HK-2 (cell line): Measurements from ENCODE around the gene AGPAT3.
"Not testable (repeated sequence)": the region's sequence is repeated elsewhere in the genome, so short reads cannot be mapped to it uniquely, and the experiment has no call there.

Source experiments
- DNase-seq: peaks from one replicate; pipeline ENCODE4 v3.0.0-alpha.2; 2018; ENCODE audit not compliant: unreplicated experiment

The AGPAT3 gene

DNA sequence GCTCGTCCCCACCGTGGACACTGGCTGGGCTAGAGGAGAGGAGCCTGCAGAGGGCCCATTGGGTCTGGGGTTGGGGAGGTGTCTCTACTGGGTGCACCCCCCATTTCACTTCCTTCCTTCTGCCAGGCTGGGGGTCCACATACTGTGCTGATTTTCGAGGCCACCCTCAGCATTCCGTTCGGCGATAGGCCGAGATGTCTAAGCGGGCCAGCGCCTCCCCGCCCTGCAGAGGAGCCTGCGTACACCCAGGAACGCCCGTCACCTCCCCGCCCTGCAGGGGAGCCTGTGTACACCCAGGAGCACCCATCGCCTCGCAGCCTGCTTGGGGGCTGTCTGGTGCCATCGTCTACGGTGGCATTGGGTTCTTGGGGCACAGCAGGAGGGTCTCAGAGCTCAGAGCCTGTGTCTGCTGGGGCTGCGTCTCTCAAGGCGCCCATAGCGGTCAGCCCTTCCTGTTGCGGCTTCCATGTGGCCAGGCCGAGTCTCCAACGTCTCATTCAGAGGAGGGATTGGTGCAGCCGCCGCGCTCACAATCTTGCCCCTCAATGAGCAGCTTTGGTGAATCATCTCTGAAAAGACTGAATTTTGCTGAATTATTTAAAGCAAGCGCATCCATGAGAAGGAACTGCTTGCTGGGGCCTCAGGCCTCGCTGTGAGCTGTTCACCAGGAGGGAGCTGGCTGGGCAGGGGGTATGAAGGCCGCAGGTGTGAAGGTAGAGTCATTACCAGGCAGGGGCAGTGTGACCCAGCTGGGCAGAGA is 30.7 kb upstream of the AGPAT3 start:
- no peak for DNase-seq

DNA sequence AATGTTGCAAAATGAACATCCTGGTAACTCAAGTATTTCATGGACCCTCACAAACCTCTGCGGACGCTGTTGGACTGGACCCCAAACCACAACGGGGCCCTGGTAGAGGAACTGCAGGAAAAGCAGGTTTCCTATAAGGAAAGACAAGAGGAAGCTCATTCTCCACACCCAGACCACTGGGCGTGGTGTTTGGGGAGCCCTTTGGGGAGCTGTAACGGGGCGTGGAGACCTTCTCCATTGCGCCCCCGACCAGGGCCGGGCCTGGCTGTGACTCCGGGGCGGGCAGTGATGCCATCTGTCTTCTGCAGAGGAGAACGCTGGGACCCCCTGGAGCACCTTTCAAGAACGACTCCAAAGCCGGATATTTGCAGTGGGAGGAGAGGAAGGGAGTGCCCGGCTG is 30.0 kb upstream of the AGPAT3 start:
- no peak for DNase-seq

DNA sequence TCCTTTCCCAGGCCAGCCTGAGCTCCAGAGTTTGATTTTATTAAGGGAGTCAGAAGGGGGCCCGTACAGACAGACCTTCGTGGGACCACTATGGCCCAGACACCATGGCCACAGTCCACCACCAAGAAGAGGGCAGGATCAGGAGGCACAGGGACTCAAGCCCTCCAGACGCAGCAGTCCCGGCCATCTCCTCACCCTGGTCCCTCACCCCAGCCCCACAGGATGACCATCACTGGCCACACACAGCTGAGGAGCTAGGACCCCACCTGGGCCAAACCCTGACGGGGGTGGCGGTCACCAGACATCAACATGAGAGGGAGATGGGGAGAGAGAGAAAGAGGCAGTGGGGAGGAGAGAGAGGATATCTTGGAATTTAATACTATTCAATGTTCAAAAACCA is 29.2 kb upstream of the AGPAT3 start:
- DNase-seq: no peak

DNA sequence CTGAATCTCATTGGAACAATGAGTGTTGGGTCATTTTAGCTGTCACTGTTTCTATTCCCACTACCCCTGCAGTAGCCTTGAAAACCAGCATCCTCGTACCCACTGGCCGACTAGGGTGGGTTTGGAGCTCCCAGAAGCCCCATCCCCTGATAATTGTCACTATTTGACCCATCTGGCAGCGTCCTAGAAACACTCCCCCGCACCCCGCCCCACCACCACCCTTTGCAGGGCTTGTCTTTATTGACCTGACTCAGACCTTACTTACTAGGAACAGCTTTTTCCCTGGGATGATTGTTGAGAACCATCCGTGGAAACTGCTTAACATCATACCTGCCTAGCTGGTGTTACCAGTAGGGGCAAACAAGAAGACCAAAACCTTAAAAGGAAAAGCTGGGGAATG is 28.4 kb upstream of the AGPAT3 start:
- no peak for DNase-seq

DNA sequence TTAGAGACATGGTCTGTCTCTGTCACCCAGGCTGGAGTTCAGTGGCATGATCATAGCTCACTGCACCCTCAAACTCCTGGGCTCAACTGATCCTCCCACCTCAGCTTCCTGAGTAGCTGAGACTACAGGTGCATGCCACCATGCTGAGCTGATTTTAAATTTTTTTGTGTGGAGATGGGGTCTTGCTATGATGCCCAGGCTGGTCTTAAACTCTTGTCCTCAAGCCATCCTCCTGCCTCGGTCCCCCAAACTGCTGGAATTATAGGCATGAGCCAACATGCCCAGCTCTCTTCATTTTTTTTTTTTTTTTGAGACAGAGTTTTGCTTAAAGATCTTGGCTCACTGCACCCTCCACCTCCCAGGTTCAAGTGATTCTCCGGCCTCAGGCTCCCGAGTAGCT is 24.8 kb upstream of the AGPAT3 start:
- no peak for DNase-seq

DNA sequence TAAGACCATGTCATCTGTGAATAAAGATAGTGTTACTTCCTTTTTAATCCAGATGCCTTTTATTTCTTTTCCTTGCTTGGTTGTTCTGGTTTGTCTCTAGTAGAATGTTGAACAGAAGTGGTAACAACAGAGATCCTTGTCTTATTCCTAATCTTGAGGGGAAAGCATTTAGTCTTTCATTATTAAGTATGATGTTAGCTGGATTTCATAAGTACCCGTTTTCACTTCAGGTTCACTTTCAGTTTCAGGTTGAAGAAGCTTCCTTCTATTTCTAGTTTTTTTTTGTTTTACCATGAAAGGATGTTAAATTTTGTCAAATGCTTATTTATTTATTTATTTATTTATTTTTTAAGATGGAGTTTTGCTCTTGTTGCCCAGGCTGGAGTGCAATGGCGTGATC is 22.3 kb upstream of the AGPAT3 start:
- no peak for DNase-seq

DNA sequence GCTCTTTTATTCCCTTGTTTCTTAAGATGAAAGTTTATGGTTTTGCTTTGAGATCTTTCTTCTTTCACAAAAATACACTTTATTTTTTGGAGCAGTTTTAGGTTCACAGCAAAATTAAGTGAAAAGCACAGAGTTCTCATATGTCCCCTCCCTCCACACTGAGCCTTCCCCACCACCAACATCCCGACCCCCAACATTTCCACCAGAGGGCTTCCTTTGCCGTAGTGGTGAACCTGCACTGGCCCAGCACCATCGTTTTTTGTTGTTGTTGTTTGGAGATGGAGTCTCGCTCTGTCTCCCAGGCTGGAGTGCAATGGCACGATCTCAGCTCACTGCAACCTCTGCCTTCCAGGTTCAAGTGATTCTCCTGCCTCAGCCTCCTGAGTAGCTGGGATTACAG is 20.1 kb upstream of the AGPAT3 start:
- DNase-seq: not testable (repeated sequence)

DNA sequence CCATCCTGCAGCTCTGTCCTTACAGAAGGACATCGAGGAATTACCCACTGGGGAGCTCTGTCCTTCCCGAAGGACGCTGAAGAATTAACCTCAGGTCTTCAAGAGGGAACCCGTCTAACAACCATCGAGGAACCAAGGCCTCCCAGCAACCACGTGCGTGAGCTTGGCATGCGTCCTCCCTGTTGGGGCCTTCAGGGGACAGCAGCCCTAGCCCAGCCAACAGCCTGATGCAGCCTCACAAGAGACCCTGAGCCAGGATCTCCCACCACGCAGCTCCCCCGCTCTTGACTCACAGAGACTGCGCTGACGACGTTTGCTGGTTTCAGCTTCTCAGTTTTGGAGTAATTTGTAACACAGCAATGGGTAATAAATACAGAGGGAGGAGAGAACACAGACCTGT is 19.6 kb upstream of the AGPAT3 start:
- DNase-seq: no peak

DNA sequence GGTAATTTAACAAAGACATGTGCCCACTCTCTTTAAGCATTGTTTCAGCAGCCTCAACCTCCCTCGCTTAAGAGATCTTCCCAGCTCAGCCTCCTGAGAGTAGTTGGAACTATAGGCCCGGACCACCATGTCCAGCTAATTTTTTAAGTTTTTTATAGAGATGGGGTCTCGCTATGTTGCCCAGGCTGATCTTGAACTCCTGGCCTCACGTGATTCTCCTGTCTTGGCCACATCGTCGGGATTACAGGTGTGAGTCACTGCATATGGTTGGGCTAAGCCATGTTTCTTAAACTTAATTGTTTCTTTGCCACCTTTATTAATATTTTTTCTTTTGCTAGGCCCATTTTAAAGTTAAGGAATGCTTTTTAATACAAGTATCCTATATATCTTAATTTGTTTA is 18.6 kb upstream of the AGPAT3 start:
- no peak for DNase-seq

DNA sequence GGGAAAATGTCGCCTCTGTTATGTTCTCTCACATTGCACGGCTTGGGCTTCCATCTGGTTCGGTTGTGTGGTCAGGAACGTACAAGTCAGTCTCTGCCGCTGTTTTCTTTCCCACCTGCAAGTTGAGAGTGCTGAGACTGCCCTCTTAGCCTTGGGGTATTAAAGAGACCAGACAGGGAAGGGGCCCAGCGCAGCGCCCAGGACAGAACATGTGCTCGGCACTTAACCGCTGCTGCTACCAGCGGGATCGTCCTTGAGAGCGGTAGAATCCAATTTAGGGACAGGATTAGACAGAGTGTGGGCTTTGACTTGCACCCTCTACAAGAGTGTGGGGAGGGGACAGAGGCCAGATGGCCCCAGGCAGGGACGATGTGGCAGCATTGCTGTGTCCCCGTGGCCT is 17.7 kb upstream of the AGPAT3 start:
- DNase-seq: no peak

DNA sequence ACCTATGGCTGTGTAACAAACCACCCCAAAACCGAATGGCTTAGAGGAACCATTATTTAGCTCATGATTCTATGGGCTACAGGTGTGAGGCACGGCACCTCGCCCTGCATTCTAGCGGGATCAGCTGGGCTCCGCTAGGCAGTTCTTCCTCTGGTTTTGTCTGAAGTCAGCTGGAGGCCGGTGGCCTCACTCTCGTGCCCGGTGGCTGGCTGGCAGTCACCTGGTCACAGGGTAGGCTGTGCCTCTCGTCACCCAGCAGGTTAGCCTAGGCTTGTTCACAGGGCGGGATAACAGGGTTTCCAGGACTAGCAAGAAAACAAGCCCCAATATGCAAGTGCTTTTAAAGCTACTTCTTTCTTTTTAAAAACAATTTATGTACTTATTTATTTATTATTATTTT is 16.3 kb upstream of the AGPAT3 start:
- no peak for DNase-seq

DNA sequence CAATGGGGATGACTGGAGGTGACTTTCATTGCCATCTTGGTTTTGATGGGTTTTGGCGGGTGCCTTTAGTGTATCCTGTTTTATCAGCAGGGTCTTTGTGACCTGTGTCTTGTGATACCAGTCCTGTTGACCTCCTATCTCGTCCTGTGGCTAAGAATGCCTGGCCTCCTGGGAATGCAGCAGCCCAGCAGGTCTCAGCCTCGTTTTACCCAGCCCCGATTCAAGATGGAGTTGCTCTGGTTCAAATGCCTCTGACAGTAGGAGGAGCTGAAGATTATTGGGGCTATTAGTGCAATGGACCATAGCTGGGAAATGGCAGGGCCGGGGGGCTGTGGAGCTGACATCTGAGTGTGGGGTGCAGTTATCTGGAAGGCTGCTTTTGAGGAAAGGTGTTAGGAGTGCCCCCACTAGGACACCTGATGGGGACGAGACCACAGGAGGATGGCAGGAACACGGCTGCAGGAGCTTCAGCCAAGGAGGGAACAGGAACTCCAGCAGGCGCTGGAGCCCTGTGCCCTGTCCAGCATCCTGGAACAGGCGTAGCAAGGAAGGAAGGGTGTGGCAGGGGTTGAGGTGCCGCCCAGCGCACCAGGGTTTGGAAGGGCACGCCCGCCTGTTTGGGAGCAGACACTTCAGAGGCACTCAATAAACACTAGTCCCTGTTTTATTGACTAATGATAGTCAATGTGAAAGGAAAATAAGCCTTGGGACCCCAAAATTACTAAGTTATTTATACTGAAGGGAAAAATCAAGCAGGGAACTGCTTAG is 15.3 kb upstream of the AGPAT3 start:
- no peak for DNase-seq

DNA sequence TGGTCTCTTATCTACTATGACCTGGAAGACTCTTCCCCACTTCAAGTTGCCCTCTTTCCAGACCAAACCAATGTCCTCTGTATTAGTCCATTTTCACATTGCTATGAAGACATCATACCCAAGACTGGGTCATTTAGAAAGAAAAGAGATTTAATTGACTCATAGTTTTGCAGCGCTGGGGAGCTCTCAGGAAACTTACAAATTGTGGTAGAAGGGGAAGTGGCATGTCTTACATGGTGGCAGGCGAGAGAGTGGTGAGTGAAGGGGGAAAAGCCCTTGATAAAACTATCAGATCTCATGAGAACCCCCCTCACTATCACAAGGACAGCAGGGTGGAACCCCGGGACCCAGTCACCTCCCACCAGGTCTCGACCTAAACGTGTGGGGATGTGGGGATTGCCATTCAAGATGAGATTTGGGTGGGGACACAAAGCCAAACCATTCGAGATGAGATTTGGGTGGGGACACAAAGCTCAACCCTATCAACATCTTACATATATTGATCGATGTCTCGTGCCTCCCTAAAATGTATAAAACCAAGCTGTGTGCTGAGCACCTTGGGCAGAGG is 14.2 kb upstream of the AGPAT3 start:
- no peak for DNase-seq

DNA sequence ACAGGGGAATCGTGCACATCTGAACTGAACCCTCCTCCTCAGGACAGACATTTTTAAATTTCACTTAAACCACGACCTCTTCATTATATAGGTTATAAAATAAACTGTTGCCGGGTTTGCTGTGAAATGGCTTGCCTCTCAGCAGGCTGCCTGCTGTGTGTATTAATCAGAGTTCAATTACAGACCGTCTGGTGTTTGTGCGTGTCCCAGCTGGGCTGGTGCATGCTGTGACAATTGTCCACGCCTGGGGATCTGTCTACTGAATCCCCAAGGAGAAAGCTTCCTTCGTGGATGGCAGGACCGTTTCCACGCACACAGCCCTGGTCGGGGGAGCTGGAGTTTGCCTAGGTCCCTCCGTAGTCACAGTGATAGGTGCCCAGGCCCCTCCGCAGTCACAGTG is 13.4 kb upstream of the AGPAT3 start:
- no peak for DNase-seq

DNA sequence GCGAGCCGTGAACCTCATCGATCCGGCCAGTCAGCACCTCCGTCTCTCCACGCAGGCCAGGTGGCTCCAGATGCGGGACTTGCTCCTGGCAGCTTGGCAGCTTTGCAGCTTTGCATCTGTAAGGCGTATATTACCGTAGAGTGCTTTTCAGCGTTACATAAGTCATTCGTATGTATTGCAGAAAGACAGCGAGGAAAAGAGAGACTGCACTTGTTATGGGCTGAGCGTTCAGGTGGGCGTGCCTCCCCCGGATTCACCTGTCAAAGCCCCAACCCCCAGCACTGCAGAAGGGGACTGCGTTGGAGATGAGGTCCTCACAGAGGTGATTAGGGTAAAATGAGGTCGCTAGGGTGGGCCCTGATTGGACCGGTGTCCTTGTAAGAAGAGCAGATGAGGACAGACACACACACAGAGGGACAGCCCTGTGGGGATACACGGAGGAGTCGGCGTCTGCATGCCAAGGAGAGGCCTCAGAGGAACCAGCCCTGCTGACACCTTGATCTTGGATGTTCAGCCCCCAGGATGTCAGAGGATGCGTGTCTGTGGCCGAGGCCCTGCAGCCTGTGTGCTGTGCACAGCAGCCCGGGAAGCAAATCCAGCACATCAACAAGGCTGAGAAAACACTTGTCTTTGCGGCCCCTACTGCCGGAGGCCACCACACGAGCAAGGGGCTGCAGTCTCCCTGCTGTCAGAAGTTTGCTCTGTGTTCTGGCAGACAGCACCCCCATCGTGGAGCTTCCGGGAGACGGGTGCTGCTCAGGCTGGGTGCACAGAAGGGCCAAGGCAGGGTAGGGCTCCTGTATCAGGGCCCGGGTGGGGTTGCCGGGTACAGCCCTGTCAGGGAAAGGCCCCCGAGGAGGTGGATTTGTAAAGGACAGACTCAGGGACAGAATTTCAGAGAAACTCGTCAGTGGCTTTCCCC is 10.9 kb upstream of the AGPAT3 start:
- DNase-seq: no peak

DNA sequence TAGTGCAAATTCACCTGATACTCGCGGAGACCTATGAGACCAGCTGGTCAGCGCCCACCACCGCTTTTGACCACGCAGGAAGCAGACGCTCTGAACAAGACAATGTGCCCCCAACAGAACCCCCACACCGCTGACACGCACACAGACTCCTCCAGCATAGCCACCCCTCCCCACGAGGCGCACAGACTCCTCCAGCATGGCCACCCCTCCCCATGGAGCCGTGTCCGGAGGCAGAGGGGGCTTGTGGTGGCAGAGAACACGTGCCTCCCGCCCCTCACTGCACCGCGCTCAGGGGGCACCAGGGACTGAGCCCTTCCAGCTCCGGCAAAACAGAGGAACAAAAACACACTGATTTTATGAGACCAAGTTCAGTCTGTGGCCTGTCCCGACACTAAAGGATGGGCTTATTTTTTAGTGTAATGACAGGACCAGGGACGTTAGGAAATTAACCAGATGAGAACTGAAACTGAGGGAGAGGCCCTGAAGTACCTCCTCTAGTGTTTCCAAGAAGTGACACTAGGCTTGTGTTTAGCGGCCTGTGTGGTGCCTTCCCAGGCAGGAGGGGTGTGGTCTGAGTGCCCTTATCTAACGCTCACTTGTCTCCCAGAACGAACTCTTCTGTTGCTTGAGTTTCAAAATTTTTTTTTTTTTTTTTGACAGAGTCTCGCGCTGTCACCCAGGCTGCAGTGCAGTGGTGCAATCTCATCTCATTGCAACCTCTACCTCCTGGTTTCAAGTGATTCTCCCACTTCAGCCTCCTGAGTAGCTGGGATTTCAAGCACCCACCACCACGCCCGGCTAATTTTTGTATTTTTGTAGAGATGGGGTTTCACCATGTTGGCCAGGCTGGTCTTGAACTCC is 10.0 kb upstream of the AGPAT3 start:
- DNase-seq: no peak

DNA sequence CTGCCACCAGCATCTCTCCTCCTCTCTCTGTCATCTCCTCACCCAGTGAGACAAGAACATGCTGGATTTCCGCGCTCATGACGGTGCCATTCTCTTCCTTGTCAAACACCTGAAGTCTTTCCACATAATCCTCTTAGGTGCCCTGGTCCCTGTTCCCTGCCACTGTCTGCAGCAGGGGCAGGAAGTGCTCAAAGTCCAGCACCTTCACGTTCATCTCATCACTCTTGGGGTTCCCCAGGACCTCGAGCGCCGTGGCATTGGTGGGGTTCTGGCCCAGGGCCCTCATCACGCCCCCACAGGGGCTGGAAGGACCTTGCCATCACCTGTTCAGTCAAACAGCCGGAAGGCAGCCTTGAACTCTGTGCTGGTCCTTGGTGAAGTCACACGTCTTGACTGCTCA is 9.1 kb upstream of the AGPAT3 start:
- DNase-seq: no peak

DNA sequence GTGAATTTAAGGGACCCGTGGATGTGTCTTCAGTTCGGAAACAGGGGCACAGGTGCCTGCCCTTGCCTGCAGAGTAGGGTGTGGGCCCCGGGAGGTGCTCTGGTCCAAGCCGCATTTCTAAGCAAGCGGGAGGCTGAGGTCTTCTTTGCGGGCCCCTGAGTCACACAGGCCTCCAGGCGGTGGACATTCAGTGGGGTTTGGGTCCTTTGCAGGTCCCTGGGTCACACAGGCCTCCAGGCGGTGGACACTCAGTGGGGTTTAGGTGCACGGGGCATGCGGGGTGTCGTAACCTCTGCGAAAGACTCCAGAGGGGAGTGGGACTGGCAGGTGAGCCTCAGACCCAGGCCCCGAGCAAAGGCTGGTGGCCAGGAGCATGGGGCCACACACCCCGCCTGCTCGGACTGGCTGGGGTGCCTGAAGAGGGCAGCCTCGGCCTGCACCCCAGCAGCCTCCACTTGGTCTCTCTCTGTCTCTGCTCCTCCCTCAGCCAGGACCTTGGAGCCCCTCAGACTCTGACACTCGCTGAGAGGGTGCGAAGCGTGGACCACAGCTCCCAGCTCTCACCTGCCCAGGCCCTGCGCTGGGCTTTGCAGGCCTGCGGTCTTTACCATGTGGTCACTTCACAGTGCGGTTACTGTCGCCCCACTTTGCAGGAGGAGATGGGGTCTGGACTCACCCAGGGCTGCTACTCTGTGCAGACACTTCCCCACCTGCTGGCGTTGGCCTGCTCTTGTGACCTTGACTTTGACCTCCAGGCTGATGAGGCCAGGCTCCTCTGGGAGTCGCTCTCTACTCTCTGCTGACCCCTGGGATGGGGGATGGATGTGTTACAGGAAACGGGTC is 6.0 kb upstream of the AGPAT3 start:
- no peak for DNase-seq

DNA sequence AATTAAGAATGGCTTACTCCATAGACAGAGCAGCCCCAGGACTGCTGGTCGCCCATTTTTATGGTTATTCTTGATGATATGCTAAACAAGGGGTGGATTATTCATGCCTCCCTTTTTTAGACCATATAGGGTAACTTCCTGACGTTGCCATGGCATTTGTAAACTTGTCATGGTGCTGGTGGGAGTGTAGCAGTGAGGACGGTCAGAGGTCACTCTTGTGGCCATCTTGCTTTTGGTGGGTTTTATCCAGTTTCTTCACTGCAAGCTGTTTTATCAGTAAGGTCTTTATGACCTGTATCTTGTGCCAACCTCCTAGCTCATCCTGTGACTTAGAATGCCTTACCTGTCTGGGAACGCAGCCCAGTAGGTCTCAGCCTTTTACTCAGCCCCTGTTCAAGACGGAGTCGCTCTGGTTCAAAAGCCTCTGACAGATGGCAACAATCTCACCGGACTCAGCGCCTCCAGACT is 5.2 kb upstream of the AGPAT3 start:
- DNase-seq: no peak

DNA sequence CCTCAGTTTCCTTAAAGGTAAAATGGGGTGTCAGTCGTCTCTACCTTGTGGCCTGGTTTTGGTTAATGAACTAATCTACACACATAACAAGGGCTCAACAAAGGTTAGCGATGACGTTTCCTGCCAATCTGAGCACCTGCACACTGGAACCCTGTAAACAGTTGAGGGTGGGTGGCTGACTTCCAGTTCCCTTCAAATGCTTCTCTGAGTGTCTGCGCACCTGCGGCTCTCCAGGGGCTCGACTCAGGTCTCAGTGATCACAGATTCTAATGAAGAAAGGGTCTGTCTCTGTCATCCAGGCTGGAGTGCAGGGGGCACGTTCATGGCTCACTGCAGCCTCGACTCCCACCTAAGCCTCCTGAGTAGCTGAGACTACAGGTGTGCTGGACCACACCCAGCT is 3.3 kb upstream of the AGPAT3 start:
- no peak for DNase-seq
